Measurements from ENCODE around the gene KBTBD13.

The KBTBD13 gene

GRCh38 chr15:65100442-65100841, 23.9 kb downstream of the KBTBD13 start:
- TF ChIP-seq CTCF (IDR thresholded peaks at IDR 0.05; ENCODE audit: low read depth, low read length) = no peak
- DNase-seq (ENCODE audit: low read depth, low spot score) = no peak
- in situ Hi-C loops (cut with HindIII; ENCODE audit: low sequenced_read_pairs) = no loop called here
- no peak overlapping the region for H3K4me3 ChIP-seq (ENCODE audit: low read depth, low read length)

GRCh38 chr15:65101411-65101890, 24.9 kb downstream of the KBTBD13 start:
- no peak overlapping the region for H3K4me3 ChIP-seq (ENCODE audit: low read depth, low read length)
- TF ChIP-seq CTCF (IDR thresholded peaks at IDR 0.05; ENCODE audit: low read depth, low read length) = peak; percentile 91
- in situ Hi-C loops (cut with HindIII; ENCODE audit: low sequenced_read_pairs) = no loop called here
- DNase-seq (ENCODE audit: low read depth, low spot score) = peak; percentile 45

- no peak for TF ChIP-seq CTCF (IDR thresholded peaks at IDR 0.05; ENCODE audit: low read depth, low read length)
- no peak for DNase-seq (ENCODE audit: low read depth, low spot score)
- in situ Hi-C loops (cut with HindIII; ENCODE audit: low sequenced_read_pairs) = no loop called here
- no peak overlapping the region for H3K4me3 ChIP-seq (ENCODE audit: low read depth, low read length)
Measured at GRCh38 chr15:65101891-65102708, 25.6 kb downstream of the KBTBD13 start.

- in situ Hi-C loops (cut with HindIII; ENCODE audit: low sequenced_read_pairs) = no loop called here
- TF ChIP-seq CTCF (IDR thresholded peaks at IDR 0.05; ENCODE audit: low read depth, low read length) = no peak
- H3K4me3 ChIP-seq (ENCODE audit: low read depth, low read length) = no peak overlapping the region
- DNase-seq (ENCODE audit: low read depth, low spot score) = no peak
Measured at GRCh38 chr15:65102912-65103311, 26.4 kb downstream of the KBTBD13 start.

- H3K4me3 ChIP-seq (ENCODE audit: low read depth, low read length) = no peak overlapping the region
- DNase-seq (ENCODE audit: low read depth, low spot score) = no peak
- in situ Hi-C loops (cut with HindIII; ENCODE audit: low sequenced_read_pairs) = no loop called here
- TF ChIP-seq CTCF (IDR thresholded peaks at IDR 0.05; ENCODE audit: low read depth, low read length) = no peak
Measured at GRCh38 chr15:65105038-65105437, 28.5 kb downstream of the KBTBD13 start.

- DNase-seq (ENCODE audit: low read depth, low spot score) = no peak
- H3K4me3 ChIP-seq (ENCODE audit: low read depth, low read length) = no peak overlapping the region
- TF ChIP-seq CTCF (IDR thresholded peaks at IDR 0.05; ENCODE audit: low read depth, low read length) = no peak
- in situ Hi-C loops (cut with HindIII; ENCODE audit: low sequenced_read_pairs) = no loop called here
Measured at GRCh38 chr15:65106011-65106590, 29.6 kb downstream of the KBTBD13 start.
